GM23338 (cell line): ENCODE data around the gene BFSP2. TPM values are rescaled to one million over a fixed set of nuclear protein-coding genes. Genes with fewer than 3 reads are reported as not detected.

Experiments
- ATAC-seq: fragments of 200-7000 bp; cut with Tn5 transposase; 3 replicates; pipeline ENCODE4 v1.9.1; 2020
- DNase-seq: peaks from one replicate; pipeline ENCODE4 v3.0.0-alpha.2; 2015; ENCODE audit warnings: low spot score
- H2AFZ ChIP-seq: fragments of 200-600 bp; sonication (generic); 2 replicates; pipeline ENCODE4 v1.8.0; 2016; ENCODE audit warnings: antibody characterized with exemption, mild to moderate bottlenecking, moderate library complexity
- H3F3A ChIP-seq: fragments of 200-600 bp; sonication (generic); replicated peaks from 2 replicates; pipeline ENCODE4 v1.8.0; 2017; ENCODE audit warnings: antibody characterized with exemption, mixed run types, low read depth
- H3K27ac ChIP-seq: fragments of 200-600 bp; sonication (generic); 2 replicates; pipeline ENCODE4 v1.6.1; 2016; ENCODE audit warnings: low read depth
- H3K27me3 ChIP-seq: fragments of 200-600 bp; sonication (generic); 2 replicates; pipeline ENCODE4 v1.8.0; 2016; ENCODE audit warnings: mild to moderate bottlenecking, mixed run types, moderate library complexity; ENCODE audit not compliant: insufficient read depth
- H3K36me3 ChIP-seq: fragments of 200-600 bp; sonication (generic); 2 replicates; pipeline ENCODE4 v1.8.0; 2016; ENCODE audit warnings: mild to moderate bottlenecking; ENCODE audit not compliant: insufficient read depth
- H3K4me1 ChIP-seq: fragments of 200-600 bp; sonication (generic); 2 replicates; pipeline ENCODE4 v1.8.0; 2016; ENCODE audit warnings: mild to moderate bottlenecking, moderate library complexity; ENCODE audit not compliant: insufficient read depth
- H3K4me2 ChIP-seq: fragments of 200-600 bp; sonication (generic); 2 replicates; pipeline ENCODE4 v1.7.1; 2017; ENCODE audit warnings: mixed run types
- H3K4me3 ChIP-seq: fragments of 200-600 bp; sonication (generic); 2 replicates; pipeline ENCODE4 v1.6.1; 2016; ENCODE audit warnings: mixed run types
- H3K79me2 ChIP-seq: fragments of 200-600 bp; sonication (generic); replicated peaks from 2 replicates; pipeline ENCODE4 v1.8.0; 2017; ENCODE audit warnings: mild to moderate bottlenecking; ENCODE audit not compliant: insufficient read depth
- H3K9me2 ChIP-seq: fragments of 200-600 bp; sonication (generic); 2 replicates; pipeline ENCODE4 v1.8.0; 2017; ENCODE audit not compliant: insufficient read depth
- H4K20me1 ChIP-seq: fragments of 200-600 bp; sonication (generic); replicated peaks from 2 replicates; pipeline ENCODE4 v1.8.0; 2017; ENCODE audit warnings: mild to moderate bottlenecking; ENCODE audit not compliant: insufficient read depth
- H3K27ac Mint-ChIP-seq: 2 replicates; pipeline ENCODE4 v1.8.0; 2020; ENCODE audit warnings: inconsistent platforms, mild to moderate bottlenecking, moderate library complexity, mixed read lengths
- H3K27me3 Mint-ChIP-seq: 3 replicates; pipeline ENCODE4 v1.8.0; 2022; ENCODE audit warnings: low read depth, mild to moderate bottlenecking, moderate library complexity, mixed read lengths, inconsistent platforms; ENCODE audit not compliant: insufficient read depth, poor library complexity
- H3K36me3 Mint-ChIP-seq: 3 replicates; pipeline ENCODE4 v1.8.0; 2021; ENCODE audit warnings: low read depth, mild to moderate bottlenecking, inconsistent platforms, moderate library complexity, mixed read lengths
- H3K4me1 Mint-ChIP-seq: 3 replicates; pipeline ENCODE4 v1.8.0; 2020; ENCODE audit warnings: mild to moderate bottlenecking, inconsistent platforms, mixed read lengths
- H3K4me3 Mint-ChIP-seq: 3 replicates; pipeline ENCODE4 v1.8.0; 2021; ENCODE audit warnings: moderate library complexity, mild to moderate bottlenecking, inconsistent platforms, mixed read lengths
- H3K9me3 Mint-ChIP-seq: 3 replicates; pipeline ENCODE4 v1.8.0; 2020; ENCODE audit warnings: moderate library complexity, mild to moderate bottlenecking, inconsistent platforms, mixed read lengths
- CREB1 ChIP-seq: fragments of 250-450 bp; sonication (Bioruptor Pico); IDR thresholded peaks from 2 replicates; pipeline ENCODE4 v1.5.0; 2020; ENCODE audit warnings: low read depth, mild to moderate bottlenecking, moderate library complexity
- EZH2 ChIP-seq: fragments of 200-600 bp; sonication (generic); IDR thresholded peaks from one replicate; pipeline ENCODE4 v1.8.0; 2017; ENCODE audit warnings: antibody characterized with exemption, mild to moderate bottlenecking, low read depth; ENCODE audit not compliant: unreplicated experiment
- EZH2phosphoT487 ChIP-seq: fragments of 200-600 bp; sonication (generic); IDR thresholded peaks from one replicate; pipeline ENCODE4 v1.8.1; 2018; ENCODE audit warnings: antibody characterized with exemption; ENCODE audit not compliant: unreplicated experiment
- JUNB ChIP-seq: IDR thresholded peaks from one replicate; pipeline ENCODE4 v1.6.1; 2016; ENCODE audit warnings: antibody characterized with exemption; ENCODE audit not compliant: unreplicated experiment
- NANOG ChIP-seq: IDR thresholded peaks from 2 replicates; pipeline ENCODE4 v1.6.1; 2016; ENCODE audit warnings: antibody characterized with exemption, borderline replicate concordance
- POLR2AphosphoS5 ChIP-seq: IDR thresholded peaks from 2 replicates; pipeline ENCODE4 v1.6.1; 2016; ENCODE audit warnings: antibody characterized with exemption, low read depth
- STAT1 ChIP-seq: IDR thresholded peaks from one replicate; pipeline ENCODE4 v1.6.1; 2016; ENCODE audit warnings: antibody characterized with exemption; ENCODE audit not compliant: unreplicated experiment
- ZNF114 ChIP-seq: fragments of 250-450 bp; sonication (Bioruptor Pico); IDR thresholded peaks from 2 replicates; pipeline ENCODE4 v1.5.0; 2020; ENCODE audit warnings: mild to moderate bottlenecking, moderate library complexity
- ZNF331 ChIP-seq: fragments of 250-450 bp; sonication (Bioruptor Pico); IDR thresholded peaks from 2 replicates; pipeline ENCODE4 v1.5.0; 2020; ENCODE audit warnings: low read depth, mild to moderate bottlenecking, moderate library complexity
- polyA plus RNA-seq: library from polyadenylated mRNA; unstranded; fragments of >200 nt; fragmentation: Nextera tagmentation; extraction: Ambion mirVana; gene quantifications from 2 replicates; pipeline ENCODE4 v1.2.1, GENCODE V29; 2016
- total RNA-seq: library from RNA; depleted of rRNA; stranded (reverse); fragments of >200 nt; shearing (Covaris generic); gene quantifications from 2 replicates; pipeline ENCODE4 v1.2.3, GENCODE V29; 2014
- TF ChIP-seq, protein P1 (sequence below): IDR thresholded peaks from 2 replicates; pipeline ENCODE4 v1.6.1; 2016; ENCODE audit warnings: antibody characterized with exemption
- TF ChIP-seq, protein P2 (sequence below): IDR thresholded peaks from one replicate; pipeline ENCODE4 v1.6.1; 2018; ENCODE audit warnings: antibody characterized with exemption; ENCODE audit not compliant: unreplicated experiment
- TF ChIP-seq, protein P3 (sequence below), 2 experiments: fragments of 200-600 bp in 1 of 2; sonication (generic) in 1 of 2; conservative IDR thresholded peaks; 2 replicates each; pipeline versions ENCODE4 v1.5.1 to v1.6.1; 2016 to 2017; ENCODE audit warnings: antibody characterized with exemption in 2 of 2, low read depth in 2 of 2, mild to moderate bottlenecking in 2 of 2, moderate library complexity in 1 of 2
- TF ChIP-seq, protein P4 (sequence below): fragments of 250-450 bp; sonication (Bioruptor Pico); IDR thresholded peaks from 2 replicates; pipeline ENCODE4 v1.5.0; 2020; ENCODE audit warnings: mild to moderate bottlenecking, moderate library complexity

The BFSP2 gene
- total and polyA plus RNA-seq, 2 experiments from 2014 or later, result not detected

DNA sequence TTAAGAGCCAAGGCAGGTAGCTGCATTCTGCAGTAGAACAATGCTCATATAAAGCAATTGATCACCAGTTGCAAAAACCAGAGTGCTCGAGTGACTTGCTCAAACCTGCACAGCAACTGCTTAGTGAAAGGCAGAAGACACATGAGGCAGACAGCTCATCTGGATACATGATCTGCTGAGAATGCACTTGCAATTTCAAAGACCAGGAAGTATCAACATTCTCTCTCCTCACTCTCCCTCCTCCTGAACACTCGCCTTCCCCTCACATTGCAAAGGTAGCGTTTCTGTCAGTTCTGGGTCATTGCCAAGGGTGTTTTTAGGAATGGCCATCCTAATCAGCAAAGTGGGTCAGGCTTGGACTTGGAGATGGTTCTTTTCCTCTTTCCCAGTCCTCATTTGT is 61.0 kb downstream of the BFSP2 start (continued):
- no peak for TF ChIP-seq JUNB

DNA sequence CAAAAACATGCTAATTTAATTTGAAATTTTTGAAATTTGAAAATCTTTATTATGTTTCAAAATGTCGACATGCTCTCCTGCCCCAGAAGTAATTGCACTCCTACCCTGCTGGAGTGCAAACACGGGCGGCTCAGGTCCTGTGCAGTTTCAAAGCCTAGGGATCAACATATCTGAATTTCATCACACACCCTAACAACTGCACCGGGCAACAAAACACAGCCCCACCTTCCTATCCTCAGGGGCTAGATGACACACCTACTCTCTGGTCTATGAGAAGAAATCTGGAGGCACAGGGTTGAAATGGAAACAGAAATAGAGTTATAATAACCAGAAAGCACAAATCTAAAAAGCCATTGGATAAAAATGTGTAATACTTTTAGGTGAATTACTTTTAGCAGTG is 61.4 kb downstream of the BFSP2 start:
- Mint-ChIP-seq H3K4me3 (no peak overlapping the region), H3K9me3 (no peaks in the 10 kb centered on the region), H3K36me3 (no peaks in the 10 kb centered on the region), H3K27me3 (peaks cover 3% of the 10 kb centered on the region), H3K4me1 (peaks cover 16% of the 10 kb centered on the region), H3K27ac (no peak overlapping the region)
- H3K4me3 ChIP-seq, result no peak overlapping the region
- H3K27me3 ChIP-seq, result no peaks in the 10 kb centered on the region
- H3F3A ChIP-seq, result no peaks in the 10 kb centered on the region
- no peaks in the 10 kb centered on the region for H3K36me3 ChIP-seq
- TF ChIP-seq, protein P1, sequence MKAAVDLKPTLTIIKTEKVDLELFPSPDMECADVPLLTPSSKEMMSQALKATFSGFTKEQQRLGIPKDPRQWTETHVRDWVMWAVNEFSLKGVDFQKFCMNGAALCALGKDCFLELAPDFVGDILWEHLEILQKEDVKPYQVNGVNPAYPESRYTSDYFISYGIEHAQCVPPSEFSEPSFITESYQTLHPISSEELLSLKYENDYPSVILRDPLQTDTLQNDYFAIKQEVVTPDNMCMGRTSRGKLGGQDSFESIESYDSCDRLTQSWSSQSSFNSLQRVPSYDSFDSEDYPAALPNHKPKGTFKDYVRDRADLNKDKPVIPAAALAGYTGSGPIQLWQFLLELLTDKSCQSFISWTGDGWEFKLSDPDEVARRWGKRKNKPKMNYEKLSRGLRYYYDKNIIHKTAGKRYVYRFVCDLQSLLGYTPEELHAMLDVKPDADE, result no peak
- no peak for TF ChIP-seq ZNF114 (CRISPR knock-in tag)
- no peak for TF ChIP-seq EZH2
- no peak for TF ChIP-seq CREB1
- TF ChIP-seq, protein P2, sequence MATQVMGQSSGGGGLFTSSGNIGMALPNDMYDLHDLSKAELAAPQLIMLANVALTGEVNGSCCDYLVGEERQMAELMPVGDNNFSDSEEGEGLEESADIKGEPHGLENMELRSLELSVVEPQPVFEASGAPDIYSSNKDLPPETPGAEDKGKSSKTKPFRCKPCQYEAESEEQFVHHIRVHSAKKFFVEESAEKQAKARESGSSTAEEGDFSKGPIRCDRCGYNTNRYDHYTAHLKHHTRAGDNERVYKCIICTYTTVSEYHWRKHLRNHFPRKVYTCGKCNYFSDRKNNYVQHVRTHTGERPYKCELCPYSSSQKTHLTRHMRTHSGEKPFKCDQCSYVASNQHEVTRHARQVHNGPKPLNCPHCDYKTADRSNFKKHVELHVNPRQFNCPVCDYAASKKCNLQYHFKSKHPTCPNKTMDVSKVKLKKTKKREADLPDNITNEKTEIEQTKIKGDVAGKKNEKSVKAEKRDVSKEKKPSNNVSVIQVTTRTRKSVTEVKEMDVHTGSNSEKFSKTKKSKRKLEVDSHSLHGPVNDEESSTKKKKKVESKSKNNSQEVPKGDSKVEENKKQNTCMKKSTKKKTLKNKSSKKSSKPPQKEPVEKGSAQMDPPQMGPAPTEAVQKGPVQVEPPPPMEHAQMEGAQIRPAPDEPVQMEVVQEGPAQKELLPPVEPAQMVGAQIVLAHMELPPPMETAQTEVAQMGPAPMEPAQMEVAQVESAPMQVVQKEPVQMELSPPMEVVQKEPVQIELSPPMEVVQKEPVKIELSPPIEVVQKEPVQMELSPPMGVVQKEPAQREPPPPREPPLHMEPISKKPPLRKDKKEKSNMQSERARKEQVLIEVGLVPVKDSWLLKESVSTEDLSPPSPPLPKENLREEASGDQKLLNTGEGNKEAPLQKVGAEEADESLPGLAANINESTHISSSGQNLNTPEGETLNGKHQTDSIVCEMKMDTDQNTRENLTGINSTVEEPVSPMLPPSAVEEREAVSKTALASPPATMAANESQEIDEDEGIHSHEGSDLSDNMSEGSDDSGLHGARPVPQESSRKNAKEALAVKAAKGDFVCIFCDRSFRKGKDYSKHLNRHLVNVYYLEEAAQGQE, result no peak
- no peak for TF ChIP-seq STAT1
- TF ChIP-seq, protein P3, sequence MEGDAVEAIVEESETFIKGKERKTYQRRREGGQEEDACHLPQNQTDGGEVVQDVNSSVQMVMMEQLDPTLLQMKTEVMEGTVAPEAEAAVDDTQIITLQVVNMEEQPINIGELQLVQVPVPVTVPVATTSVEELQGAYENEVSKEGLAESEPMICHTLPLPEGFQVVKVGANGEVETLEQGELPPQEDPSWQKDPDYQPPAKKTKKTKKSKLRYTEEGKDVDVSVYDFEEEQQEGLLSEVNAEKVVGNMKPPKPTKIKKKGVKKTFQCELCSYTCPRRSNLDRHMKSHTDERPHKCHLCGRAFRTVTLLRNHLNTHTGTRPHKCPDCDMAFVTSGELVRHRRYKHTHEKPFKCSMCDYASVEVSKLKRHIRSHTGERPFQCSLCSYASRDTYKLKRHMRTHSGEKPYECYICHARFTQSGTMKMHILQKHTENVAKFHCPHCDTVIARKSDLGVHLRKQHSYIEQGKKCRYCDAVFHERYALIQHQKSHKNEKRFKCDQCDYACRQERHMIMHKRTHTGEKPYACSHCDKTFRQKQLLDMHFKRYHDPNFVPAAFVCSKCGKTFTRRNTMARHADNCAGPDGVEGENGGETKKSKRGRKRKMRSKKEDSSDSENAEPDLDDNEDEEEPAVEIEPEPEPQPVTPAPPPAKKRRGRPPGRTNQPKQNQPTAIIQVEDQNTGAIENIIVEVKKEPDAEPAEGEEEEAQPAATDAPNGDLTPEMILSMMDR (conservative IDR thresholded peaks at IDR 0.05; ENCODE audit: low read depth in 2 of 2), result no peak
- TF ChIP-seq JUNB, result no peak
- no peak for TF ChIP-seq POLR2AphosphoS5
- no peak for TF ChIP-seq ZNF331 (CRISPR knock-in tag)
- no peak for TF ChIP-seq NANOG
- TF ChIP-seq, protein P4, sequence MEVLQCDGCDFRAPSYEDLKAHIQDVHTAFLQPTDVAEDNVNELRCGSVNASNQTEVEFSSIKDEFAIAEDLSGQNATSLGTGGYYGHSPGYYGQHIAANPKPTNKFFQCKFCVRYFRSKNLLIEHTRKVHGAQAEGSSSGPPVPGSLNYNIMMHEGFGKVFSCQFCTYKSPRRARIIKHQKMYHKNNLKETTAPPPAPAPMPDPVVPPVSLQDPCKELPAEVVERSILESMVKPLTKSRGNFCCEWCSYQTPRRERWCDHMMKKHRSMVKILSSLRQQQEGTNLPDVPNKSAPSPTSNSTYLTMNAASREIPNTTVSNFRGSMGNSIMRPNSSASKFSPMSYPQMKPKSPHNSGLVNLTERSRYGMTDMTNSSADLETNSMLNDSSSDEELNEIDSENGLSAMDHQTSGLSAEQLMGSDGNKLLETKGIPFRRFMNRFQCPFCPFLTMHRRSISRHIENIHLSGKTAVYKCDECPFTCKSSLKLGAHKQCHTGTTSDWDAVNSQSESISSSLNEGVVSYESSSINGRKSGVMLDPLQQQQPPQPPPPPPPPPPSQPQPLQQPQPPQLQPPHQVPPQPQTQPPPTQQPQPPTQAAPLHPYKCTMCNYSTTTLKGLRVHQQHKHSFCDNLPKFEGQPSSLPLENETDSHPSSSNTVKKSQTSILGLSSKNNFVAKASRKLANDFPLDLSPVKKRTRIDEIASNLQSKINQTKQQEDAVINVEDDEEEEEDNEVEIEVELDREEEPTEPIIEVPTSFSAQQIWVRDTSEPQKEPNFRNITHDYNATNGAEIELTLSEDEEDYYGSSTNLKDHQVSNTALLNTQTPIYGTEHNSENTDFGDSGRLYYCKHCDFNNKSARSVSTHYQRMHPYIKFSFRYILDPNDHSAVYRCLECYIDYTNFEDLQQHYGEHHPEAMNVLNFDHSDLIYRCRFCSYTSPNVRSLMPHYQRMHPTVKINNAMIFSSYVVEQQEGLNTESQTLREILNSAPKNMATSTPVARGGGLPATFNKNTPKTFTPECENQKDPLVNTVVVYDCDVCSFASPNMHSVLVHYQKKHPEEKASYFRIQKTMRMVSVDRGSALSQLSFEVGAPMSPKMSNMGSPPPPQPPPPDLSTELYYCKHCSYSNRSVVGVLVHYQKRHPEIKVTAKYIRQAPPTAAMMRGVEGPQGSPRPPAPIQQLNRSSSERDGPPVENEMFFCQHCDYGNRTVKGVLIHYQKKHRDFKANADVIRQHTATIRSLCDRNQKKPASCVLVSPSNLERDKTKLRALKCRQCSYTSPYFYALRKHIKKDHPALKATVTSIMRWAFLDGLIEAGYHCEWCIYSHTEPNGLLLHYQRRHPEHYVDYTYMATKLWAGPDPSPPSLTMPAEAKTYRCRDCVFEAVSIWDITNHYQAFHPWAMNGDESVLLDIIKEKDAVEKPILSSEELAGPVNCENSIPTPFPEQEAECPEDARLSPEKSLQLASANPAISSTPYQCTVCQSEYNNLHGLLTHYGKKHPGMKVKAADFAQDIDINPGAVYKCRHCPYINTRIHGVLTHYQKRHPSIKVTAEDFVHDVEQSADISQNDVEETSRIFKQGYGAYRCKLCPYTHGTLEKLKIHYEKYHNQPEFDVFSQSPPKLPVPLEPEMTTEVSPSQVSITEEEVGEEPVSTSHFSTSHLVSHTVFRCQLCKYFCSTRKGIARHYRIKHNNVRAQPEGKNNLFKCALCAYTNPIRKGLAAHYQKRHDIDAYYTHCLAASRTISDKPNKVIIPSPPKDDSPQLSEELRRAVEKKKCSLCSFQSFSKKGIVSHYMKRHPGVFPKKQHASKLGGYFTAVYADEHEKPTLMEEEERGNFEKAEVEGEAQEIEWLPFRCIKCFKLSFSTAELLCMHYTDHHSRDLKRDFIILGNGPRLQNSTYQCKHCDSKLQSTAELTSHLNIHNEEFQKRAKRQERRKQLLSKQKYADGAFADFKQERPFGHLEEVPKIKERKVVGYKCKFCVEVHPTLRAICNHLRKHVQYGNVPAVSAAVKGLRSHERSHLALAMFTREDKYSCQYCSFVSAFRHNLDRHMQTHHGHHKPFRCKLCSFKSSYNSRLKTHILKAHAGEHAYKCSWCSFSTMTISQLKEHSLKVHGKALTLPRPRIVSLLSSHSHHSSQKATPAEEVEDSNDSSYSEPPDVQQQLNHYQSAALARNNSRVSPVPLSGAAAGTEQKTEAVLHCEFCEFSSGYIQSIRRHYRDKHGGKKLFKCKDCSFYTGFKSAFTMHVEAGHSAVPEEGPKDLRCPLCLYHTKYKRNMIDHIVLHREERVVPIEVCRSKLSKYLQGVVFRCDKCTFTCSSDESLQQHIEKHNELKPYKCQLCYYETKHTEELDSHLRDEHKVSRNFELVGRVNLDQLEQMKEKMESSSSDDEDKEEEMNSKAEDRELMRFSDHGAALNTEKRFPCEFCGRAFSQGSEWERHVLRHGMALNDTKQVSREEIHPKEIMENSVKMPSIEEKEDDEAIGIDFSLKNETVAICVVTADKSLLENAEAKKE, result no peak
- TF ChIP-seq EZH2phosphoT487, result no peak
- DNase-seq (no peak), ATAC-seq (0 out of 3 replicates have a peak, but pooled peaks have one; percentile 28)
- no peak overlapping the region for H3K4me2 ChIP-seq
- H3K9me2 ChIP-seq, result no peaks in the 10 kb centered on the region
- H3K4me1 ChIP-seq, result peaks cover 19% of the 10 kb centered on the region
- H4K20me1 ChIP-seq, result no peaks in the 10 kb centered on the region
- H3K79me2 ChIP-seq, result no peaks in the 10 kb centered on the region
- no peak overlapping the region for H3K27ac ChIP-seq
- no peak overlapping the region for H2AFZ ChIP-seq
